Breast epithelium (tissue), 4 donors: ENCODE measurements around the gene DSG4. TPM values are rescaled to one million over a fixed set of nuclear protein-coding genes. Genes with fewer than 3 reads are reported as not detected.

ENCODE experiments used
- DNase-seq, 2 donors: peaks; one replicate each; pipeline ENCODE4 v3.0.0-alpha.2; 2019; ENCODE audit warnings: low spot score in 2 of 2
- H3K27ac ChIP-seq, 2 donors: fragments of 200-600 bp; sonication (generic) in 1 of 2; one replicate each; pipeline ENCODE4 v1.5.1; 2016 to 2019; ENCODE audit warnings: mild to moderate bottlenecking in 1 of 2
- H3K27me3 ChIP-seq, 2 donors: fragments of 200-600 bp; sonication (generic) in 1 of 2; one replicate each; pipeline versions ENCODE4 v1.5.1 to v1.6.0; 2017 to 2019; ENCODE audit warnings: control low read depth in 1 of 2, mild to moderate bottlenecking in 1 of 2
- H3K36me3 ChIP-seq: fragments of 200-600 bp; one replicate; pipeline ENCODE4 v1.5.1; 2019
- H3K4me1 ChIP-seq, 2 donors: fragments of 200-600 bp; sonication (generic); one replicate each; pipeline ENCODE4 v1.5.1; 2016 to 2019; ENCODE audit warnings: control low read depth in 1 of 2
- H3K4me3 ChIP-seq, 3 donors: fragments of 200-600 bp; sonication (generic); 1 replicate in 2 of 3; 2 replicates in 1 of 3; pipeline ENCODE4 v1.5.1; 2016 to 2019; ENCODE audit warnings: mild to moderate bottlenecking in 3 of 3, moderate library complexity in 2 of 3
- H3K9me3 ChIP-seq, 2 donors: fragments of 200-600 bp; sonication (generic) in 1 of 2; one replicate each; pipeline ENCODE4 v1.5.1; 2016 to 2019; ENCODE audit warnings: control low read depth in 1 of 2
- CTCF ChIP-seq, 3 donors: fragments of 450-650 bp; IDR thresholded peaks; one replicate each; pipeline ENCODE4 v1.5.1; 2016 to 2017; ENCODE audit warnings: antibody characterized with exemption in 3 of 3, mild to moderate bottlenecking in 3 of 3, moderate library complexity in 3 of 3
- POLR2A ChIP-seq: fragments of 450-650 bp; IDR thresholded peaks from one replicate; pipeline ENCODE4 v1.6.1; 2016; ENCODE audit warnings: antibody characterized with exemption, mild to moderate bottlenecking, moderate library complexity
- POLR2AphosphoS5 ChIP-seq, 3 donors: sonication (generic); formaldehyde crosslinking; IDR thresholded peaks; one replicate each; pipeline ENCODE4 v1.6.1; 2017; ENCODE audit warnings: antibody characterized with exemption in 3 of 3
- intact Hi-C: fragments of 100-400 bp; cut with DNase I; formaldehyde crosslinking; loops from one replicate; pipeline ENCODE4 v1.15.1; 2023; ENCODE audit warnings: low total_unique reads
- total RNA-seq, 3 donors: library from RNA; depleted of rRNA; stranded (reverse); fragments of >200 nt; gene quantifications; one replicate each; pipeline ENCODE4 v1.1.0, GENCODE V29; 2016

The DSG4 gene
- total RNA-seq, 3 donors from 2014 or later, result not detected

DNA sequence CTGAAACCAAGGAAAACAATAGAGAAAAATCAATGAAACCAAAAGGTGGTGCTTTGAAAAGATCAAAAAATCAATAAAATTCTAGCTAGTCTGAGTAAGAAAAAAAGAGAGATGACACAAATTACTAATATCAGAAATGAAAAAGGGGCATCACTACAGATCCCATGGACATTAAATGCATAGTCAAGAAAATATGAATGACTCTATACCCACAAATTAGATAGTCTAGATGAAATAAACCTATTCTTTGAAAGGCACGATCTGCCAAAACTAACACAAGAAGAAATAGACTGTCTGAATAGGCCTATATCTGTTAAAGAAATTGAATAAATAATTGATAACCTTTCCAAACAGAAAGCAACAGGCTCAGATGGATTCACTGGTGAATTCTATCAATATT lies 55.7 kb downstream of the DSG4 start:
- Histone ChIP-seq H3K36me3 (no peaks in the 10 kb centered on the region), H3K27me3 (no peaks in the 10 kb centered on the region), H3K4me1 (no peaks in the 10 kb centered on the region), H3K4me3 (no peak overlapping the region), H3K27ac (no peak overlapping the region), H3K9me3 (peaks cover 0 to 13% of the 10 kb centered on the region in 2 donors)
- intact Hi-C loops, result no loop called here
- no peak for DNase-seq
- no peak for TF ChIP-seq CTCF (IDR thresholded peaks at IDR 0.05)
- no peak for TF ChIP-seq POLR2A
- no peak for TF ChIP-seq POLR2AphosphoS5 (IDR thresholded peaks at IDR 0.05)

DNA sequence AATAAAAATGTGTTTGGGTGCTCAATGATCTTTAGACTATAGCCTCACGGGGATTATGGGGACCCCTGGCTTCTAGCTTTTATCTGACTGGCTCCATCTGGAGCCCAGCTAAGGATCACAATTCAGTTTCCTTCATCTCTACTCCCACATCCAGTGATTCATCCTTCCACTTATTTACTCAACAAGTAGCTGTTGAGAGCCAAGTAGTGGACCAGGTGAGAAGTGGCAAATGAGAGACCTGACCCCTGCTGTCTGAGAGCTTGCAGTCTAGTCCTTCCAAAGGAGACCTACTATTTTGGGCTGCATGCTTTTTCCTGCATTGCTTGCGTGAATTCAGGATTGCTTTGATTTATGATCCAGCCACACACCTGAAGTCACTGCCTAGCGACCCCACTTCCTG lies 60.2 kb downstream of the DSG4 start:
- intact Hi-C loops, result no loop called here
- Histone ChIP-seq H3K27ac (no peak overlapping the region), H3K27me3 (no peaks in the 10 kb centered on the region), H3K9me3 (peaks cover 0 to 12% of the 10 kb centered on the region in 2 donors), H3K4me3 (no peak overlapping the region), H3K4me1 (no peaks in the 10 kb centered on the region), H3K36me3 (no peaks in the 10 kb centered on the region)
- no peak for DNase-seq
- no peak for TF ChIP-seq CTCF (IDR thresholded peaks at IDR 0.05)
- TF ChIP-seq POLR2A, result no peak
- TF ChIP-seq POLR2AphosphoS5 (IDR thresholded peaks at IDR 0.05), result no peak

DNA sequence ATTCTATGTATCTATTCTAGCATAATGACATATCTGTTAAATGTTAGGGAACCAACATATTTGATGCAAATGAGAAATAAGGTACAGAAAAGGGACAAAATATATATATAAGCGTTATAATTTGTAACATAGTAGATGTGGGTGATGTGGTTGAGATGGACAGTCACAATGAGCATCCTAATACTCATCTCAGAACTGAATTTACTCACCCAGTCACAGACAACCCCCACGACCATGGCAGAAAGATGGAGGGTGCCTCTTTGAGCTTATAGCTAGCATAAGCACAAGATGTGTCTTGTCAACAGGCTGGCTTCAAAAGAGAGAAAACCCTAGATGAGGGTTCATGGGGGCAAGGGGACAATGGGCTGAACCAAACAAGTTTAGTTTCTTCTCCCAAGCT lies 61.8 kb downstream of the DSG4 start:
- intact Hi-C loops, result no loop called here
- Histone ChIP-seq H3K4me1 (no peaks in the 10 kb centered on the region), H3K36me3 (no peaks in the 10 kb centered on the region), H3K27ac (no peak overlapping the region), H3K27me3 (no peaks in the 10 kb centered on the region), H3K4me3 (no peak overlapping the region), H3K9me3 (no peaks in the 10 kb centered on the region)
- TF ChIP-seq CTCF (IDR thresholded peaks at IDR 0.05), result no peak
- no peak for DNase-seq

DNA sequence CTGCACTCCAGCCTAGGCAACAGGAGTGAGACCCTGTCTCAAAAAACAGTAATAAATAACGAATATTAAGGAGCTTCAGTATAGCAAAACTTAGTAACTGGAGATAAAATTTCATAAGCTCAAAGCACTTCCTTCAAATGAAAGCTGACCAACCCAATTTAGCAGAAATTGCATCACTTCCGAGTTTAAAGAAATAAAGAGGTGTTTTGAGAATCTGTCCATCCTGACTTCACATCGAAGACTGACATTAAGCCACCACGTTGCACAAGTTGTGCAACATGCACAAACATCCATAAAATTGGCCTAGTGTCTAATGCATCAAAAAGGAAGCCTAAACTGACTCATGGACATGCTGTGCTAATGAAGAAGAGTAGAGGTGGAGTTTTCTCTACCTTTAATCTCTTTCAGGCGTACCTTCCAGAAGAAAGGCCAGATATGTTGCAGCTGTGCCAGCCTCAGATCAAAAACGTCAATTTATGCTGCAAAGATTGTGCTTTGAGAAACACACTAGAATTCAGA lies 63.3 kb downstream of the DSG4 start:
- intact Hi-C loops, result no loop called here
- no peaks in the 10 kb centered on the region for H3K36me3 ChIP-seq
- DNase-seq, result no peak
- no peak overlapping the region for H3K4me3 ChIP-seq
- H3K4me1 ChIP-seq, result no peaks in the 10 kb centered on the region
- no peaks in the 10 kb centered on the region for H3K27me3 ChIP-seq
- TF ChIP-seq CTCF (IDR thresholded peaks at IDR 0.05) (no peak), POLR2AphosphoS5 (IDR thresholded peaks at IDR 0.05) (no peak), POLR2A (no peak)
- no peaks in the 10 kb centered on the region for H3K9me3 ChIP-seq
- H3K27ac ChIP-seq, result no peak overlapping the region

GRCh38 chr18:31440787-31441186 lies 64.2 kb downstream of the DSG4 start:
- no peak for DNase-seq
- no peak for TF ChIP-seq CTCF (IDR thresholded peaks at IDR 0.05)
- TF ChIP-seq POLR2AphosphoS5 (IDR thresholded peaks at IDR 0.05), result no peak
- TF ChIP-seq POLR2A, result no peak
- no peaks in the 10 kb centered on the region for H3K36me3 ChIP-seq
- intact Hi-C loops, result no loop called here
- H3K27me3 ChIP-seq, result no peaks in the 10 kb centered on the region
- no peak overlapping the region for H3K4me3 ChIP-seq
- H3K9me3 ChIP-seq, result no peaks in the 10 kb centered on the region
- no peaks in the 10 kb centered on the region for H3K4me1 ChIP-seq
- no peak overlapping the region for H3K27ac ChIP-seq
